CMK (cell line): ENCODE data around the gene MRPS5.
"Not testable (repeated sequence)": the region's sequence is repeated elsewhere in the genome, so short reads cannot be mapped to it uniquely, and the experiment has no call there.

Experiments used
- DNase-seq: peaks from one replicate; pipeline ENCODE4 v3.0.0-alpha.2; 2010; ENCODE audit warnings: low read depth

The MRPS5 gene

DNA sequence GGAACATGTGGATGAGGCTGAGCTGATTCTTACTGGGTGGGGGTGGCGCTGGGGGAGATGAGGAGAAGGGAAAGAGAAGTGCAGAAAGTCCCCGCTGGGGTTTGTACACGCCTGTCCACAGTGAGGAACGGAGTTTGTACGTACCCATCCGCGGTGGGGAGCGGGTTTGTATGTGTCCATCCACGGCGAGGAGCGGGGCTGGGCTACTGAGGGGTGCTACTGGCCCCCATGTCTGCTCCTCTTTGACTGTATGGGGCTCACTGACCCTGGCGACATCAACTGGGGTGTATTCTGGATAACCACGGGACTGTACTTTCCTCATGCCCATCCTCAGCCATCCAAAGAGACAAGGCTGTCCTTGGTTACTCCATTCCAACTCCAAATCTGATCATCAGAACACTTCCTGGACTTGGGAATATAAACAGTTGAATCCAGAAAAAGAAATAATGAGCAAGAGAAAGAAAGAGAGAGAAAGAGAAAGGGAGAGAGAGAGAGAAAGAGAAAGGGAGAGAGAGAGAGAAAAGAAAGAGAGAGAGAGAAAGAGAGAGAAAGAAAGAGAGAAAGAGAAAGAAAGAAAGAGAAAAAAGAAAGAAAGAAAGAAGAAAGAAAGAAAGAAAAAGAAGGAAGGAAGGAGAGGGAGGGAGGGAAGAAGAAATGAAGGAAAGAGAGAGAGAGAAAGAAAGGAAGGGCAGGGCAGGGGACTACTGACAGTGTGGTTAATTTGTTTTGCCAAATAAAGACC, 75.1 kb downstream of the MRPS5 start:
- DNase-seq, result no peak

DNA sequence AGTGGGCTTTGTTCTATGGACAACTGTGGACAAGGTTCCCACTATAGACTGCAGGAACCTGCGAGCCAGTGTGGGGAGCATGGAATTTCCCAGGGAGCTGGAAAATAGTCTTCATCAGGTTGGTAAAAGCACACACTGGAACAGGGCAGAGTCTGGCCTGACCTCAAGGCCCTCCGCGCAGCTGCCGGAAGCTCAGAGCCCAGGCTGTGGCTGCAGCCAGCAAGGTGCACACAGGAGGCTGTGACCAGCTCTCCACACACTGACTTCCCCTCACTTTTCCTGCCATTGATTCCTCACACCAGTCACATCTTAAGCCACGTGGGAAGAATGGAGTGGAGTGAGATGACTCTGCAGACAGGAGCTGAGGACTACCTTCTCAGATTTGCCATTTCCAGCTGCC, 77.0 kb downstream of the MRPS5 start:
- DNase-seq, result no peak

DNA sequence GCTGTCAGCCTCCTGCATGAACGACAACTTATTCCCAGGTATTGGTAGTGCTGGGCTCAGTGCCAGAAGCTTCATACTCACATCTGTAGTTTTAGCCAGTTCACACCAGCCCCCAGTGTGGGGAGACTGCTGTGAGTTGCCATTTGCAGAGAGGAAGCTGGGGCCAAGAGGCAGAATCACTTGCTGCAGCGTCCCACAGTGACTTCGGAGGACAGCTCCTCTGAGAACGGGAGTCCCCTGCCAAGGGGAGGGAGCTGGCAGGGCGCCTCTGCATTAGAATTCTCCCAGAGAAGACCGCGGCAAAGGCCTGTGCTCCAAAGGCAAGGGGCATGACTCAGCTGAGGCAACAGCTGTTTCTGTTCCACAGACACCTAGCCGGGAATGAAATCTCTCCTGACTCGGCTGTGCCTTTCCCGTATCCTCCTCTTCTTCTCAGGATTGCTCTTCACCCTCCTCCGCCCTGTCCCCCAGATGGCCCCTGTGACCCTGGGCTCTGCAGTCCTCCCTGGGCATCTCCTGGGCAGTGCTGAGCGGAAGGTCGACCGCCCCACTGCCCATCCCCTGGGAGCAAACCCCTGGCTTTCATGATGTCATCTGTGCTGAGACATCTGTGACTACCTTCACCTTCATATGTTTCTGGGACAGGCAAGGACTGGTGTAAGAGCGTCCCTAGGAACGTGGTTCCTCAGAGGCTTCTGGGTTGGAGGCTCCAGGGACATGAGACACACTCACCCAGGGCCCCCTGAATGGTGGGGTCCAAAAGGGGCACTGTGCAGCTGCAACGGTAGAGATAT, 78.1 kb downstream of the MRPS5 start:
- DNase-seq, result no peak

DNA sequence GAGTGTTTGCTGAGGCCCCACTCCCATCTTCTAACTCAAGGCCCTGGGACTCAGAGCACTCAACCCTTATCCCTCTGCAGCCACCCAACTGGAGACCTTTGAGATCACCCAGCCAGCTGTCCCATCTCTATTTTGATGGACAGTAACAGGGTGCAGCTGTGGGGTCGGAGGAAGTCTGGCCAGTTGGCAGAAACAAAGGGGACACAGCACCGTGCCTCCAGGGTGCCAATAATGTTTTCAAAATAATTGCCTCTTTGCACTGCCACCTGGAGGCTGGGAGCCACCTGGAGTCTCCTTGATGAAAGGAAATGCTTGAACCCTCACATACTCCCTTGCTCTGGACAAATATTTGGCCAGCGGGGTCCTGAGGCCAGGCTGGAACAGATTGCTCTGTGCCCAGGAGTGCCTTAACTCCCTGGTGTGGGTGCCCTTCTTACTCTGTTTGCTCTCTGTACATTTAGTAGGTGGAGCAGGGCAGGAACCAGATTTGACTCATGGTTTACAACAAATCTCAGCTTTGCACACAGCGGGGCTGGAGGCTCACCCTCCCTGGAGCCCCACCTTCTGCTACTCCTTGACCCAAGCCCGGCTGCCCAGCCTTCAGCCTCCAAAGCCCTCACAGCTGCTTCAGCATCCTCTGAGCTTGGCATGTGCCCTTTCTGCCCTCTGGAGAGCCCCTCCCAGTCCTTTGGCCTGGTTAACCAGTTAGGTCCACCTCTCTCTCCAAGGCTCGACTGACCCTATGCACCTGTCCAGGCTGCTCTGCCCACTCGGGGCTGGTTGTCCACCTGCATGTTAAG, 78.9 kb downstream of the MRPS5 start:
- no peak for DNase-seq

DNA sequence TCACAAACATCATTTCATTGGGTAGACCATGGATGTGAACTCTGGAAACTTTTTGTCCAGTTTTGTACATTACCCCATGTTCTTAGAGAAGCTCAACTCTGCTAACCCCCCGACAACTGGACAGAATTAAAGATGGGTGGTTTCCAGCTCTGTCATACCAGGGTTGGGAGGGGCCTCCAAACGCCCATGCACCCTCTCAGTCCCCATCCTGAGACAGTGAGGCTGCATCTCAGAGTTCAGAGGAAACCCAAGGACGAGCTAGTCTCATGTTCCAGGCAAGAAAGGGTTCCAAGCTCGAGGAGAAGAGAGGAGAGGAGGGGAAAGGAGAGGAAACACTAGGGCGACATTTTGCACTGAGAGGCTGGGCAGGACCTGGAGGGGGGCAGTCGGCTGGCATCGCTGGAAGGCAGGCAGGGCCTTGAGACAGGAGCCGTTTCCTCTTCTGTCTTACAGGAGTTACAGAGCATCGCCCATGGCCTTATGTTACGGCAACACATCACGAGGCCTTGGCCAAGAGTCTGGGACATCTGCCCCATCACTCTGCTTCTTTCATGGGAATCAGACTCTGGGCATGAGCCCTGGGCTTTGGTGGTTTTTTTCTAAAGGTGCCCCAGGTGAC, 79.7 kb downstream of the MRPS5 start:
- DNase-seq, result no peak

DNA sequence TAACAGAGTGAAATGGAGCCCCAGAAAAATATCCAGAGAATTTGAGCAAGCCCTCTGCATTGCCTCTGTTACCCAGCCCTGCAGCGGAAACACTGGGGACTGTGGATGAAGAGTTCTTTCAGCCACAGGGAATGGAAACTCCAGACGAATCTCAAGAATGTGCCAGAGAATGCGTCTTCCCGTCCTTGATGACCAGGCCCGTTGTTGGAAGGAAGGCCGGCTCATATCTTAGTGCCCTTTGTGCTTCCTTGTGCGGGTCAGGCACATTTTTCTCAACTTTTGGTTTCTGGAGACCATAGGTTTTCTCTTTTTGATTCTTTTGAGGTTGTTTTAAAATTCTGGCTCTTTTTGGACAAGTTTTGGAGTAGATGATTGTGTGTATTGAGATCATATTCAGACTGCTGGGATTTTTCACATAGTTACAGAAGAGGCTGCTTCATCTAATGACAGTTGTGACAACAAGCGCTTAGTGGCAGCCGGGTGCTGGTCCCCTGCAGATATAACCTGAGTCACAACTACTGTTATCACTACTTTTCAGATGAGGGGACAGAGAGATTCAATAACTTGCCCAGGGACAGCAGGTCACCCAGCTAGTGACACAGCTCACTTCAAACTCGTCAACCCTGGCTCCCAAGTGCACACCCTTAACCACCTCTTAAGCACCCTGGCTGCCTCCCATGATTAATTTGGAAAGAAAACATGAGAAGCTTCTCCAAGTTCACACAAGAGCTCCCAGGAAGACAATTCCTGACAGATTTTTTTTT, 80.4 kb downstream of the MRPS5 start:
- no peak for DNase-seq

DNA sequence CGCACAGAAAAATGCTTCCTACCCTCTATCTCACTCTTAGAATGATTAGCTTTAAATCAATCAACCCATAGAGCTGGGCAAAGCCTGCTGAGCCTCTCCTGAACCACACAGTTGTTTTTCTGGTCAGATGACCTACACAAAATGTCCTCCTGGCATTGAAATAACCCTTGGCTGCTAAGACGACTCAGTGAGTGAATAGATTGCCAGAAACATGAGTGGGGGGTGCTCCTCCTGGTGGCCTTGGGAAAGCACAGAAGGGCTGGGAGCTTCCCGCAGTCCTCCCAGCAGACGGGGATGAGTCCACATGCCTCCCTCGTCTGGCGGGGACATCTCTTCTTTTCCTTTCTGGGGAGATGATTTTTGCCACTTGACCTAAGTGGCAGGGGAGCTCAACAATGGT, 81.2 kb downstream of the MRPS5 start:
- no peak for DNase-seq

DNA sequence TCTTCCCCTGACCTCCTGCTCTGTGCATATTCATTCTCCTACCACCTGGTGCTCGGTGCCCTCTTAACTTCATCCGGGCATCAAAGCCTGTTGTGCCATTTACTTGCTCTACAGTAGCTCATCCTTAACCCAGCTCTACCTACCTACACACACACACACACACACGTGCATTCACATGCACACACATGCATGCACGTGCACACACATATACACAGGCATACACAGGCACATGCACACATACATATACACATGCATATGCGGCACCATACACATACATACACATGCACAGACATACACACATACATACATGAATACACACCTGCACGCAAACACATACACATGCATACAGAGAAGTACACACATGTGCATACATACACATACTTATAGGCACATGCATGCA, 81.6 kb downstream of the MRPS5 start:
- no peak for DNase-seq

DNA sequence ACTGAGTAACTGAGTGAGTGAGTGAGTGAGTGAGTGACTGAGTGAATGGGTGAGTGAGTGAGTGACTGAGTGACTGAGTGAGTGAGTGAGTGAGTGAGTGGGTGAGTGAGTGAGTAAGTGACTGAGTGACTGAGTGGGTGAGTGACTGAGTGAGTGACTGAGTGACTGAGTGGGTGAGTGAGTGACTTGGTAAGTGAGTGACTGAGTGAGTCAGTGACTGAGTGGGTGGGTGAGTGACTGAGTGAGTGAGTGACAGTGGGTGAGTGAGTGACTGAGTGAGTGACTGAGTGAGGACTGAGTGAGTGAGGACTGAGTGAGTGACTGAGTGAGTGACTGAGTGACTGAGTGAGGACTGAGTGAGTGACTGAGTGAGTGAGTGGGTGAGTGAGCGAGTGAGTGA, 82.2 kb downstream of the MRPS5 start:
- DNase-seq, result no peak

DNA sequence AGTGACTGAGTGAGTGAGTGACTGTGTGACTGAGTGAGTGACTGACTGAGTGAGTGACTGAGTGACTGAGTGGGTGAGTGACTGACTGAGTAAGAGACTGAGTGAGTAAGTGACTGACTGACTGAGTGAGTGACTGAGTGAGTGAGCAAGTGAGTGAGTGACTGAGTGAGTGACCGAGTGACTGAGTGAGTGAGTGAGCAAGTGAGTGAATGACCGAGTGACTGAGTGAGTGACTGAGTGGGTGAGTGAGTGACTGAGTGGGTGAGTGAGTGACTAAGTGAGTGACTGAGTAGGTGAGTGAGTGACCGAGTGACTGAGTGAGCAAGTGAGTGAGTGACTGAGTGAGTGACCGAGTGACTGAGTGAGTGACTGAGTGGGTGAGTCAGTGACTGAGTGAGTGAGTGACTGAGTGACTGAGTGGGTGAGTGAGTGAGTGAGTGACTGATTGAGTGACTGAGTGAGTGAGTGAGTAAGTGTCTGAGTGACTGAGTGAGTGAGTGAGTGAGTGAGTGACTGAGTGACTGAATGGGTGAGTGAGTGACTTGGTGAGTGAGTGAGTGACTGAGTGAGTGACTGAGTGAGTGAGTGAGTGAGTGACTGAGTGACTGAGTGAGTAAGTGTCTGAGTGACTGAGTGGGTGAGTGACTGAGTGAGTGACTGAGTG, 82.8 kb downstream of the MRPS5 start:
- no peak for DNase-seq

DNA sequence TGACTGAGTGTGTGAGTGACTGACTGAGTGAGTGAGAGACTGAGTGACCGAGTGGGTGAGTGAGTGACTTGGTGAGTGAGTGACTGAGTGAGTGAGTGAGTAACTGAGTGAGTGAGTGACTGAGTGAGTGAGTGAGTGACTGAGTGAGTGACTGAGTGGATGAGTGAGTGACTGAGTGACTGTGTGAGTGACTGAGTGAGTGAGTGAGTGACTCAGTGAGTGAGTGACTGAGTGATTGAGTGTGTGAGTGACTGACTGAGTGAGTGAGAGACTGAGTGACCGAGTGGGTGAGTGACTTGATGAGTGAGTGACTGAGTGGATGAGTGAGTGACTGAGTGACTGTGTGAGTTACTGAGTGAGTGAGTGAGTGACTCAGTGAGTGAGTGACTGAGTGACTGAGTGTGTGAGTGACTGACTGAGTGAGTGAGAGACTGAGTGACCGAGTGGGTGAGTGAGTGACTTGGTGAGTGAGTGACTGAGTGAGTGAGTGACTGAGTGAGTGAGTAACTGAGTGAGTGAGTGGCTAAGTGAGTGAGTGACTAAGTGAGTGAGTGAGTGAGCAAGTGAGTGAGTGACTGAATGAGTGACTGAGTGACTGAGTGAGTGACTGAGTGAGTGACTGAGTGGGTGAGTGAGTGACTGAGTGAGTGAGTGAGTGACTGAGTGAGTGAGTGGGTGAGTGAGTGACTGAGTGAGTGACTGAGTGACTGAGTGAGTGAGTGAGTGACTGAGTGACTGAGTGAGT, 83.6 kb downstream of the MRPS5 start:
- DNase-seq, result not testable (repeated sequence)

DNA sequence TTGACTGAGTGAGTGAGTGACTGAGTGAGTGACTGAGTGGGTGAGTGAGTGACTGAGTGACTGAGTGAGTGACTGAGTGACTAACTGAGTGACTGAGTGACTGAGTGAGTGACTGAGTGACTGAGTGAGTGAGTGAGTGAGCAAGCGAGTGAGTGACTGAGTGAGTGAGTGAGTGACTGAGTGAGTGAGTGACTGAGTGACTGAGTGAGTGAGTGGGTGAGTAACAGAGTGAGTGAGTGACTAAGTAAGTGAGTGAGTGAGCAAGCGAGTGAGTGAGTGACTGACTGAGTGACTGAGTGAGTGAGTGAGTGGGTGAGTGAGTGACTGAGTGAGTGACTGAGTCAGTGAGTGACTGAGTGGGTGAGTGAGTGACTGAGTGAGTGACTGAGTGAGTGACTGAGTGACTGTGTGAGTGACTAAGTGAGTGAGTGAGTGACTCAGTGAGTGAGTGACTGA, 84.2 kb downstream of the MRPS5 start:
- DNase-seq, result no peak

DNA sequence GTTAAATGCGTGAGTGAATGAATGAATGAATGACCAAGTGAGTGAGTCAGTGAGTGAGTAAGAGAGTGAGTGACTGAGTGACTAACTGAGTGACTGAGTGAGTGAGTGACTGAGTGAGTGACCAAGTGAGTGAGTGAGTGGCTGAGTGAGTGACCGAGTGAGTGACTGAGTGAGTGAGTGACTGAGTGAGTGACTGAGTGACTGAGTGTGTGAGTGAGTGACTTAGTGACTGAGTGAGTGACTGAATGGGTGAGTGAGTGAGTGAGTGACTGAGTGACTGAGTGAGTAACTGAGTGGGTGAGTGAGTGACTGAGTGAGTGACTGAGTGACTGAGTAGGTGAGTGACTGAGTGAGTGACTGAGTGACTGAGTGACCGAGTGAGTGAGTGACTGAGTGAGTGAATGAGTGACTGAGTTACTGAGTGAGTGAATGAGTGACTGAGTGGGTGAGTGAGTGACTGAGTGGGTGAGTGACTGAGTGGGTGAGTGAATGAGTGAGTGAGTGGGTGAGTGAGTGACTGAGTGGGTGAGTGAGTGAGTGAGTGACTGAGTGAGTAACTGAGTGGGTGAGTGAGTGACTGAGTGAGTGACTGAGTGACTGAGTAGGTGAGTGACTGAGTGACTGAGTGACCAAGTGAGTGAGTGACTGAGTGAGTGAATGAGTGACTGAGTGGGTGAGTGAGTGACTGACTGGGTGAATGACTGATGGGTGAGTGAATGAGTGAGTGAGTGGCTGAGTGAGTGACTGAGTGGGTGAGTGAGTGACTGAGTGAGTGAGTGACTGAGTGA, 84.8 kb downstream of the MRPS5 start:
- DNase-seq, result no peak
